HG02642 (cell line): ENCODE data around the gene SYT4.

Experiments used
- ATAC-seq: cut with Tn5 transposase; IDR thresholded peaks from one replicate; pipeline ENCODE4 v1.9.1; 2021; ENCODE audit warnings: mild to moderate bottlenecking; ENCODE audit not compliant: unreplicated experiment, poor library complexity

The SYT4 gene

DNA sequence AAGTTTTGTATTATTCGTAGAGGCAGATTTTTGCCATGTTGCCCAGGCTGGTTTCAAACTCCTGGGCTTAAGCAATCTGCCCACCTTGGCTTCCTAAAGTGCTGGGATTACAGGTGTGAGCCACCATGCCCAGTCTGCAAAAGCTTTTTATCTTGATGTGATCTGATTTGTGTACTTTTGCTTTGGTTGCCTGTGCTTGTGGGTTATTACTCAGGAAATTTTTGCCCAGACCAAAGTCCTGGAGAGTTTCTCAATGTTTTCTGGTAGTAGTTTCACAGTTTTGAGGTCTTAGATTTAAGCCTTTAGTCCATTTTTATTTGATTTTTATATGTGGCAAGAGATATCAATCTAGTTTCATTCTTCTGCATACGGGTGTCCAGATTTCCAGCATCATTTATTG is 42.4 kb downstream of the SYT4 start:
- ATAC-seq, result no peak

DNA sequence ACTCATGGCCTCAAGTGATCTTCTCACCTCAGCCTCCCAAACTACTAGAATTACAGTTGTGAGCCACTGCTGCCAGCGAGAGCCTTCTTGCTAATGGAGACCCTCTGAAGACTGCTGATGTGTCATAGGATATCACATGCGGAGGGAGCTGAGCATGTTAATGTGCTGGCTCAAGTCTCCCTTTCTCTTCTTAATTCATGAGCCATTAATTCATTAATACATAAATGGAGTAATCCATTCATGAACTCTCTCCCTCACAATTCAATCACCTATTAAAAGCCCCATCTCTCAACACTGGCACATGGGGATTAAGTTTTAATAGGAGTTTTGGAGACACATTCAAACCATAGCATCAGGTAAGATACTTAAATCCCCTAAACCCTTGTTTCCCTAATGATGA is 54.8 kb downstream of the SYT4 start:
- no peak for ATAC-seq

DNA sequence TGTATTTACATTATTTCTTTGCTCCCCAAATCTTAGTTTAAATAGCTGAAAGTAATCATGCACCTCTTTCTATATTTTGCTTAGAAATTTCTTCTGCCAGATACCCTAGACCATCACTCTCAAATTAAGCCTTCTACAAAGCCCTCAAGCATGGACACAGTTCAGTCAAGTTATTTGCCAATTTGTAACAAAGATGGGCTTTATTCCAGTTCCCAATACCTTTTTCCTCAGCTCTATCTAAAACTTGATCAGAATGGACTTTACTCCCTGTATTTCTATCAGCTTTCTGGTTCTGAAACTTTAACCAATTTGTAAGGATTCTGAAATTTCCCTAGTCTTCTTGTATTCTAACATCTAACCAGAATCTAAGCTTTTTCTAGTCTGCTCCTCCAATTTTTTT is 56.6 kb downstream of the SYT4 start:
- no peak for ATAC-seq
